CD14-positive monocyte (primary cell): ENCODE measurements around the gene RPA3. TPM values are rescaled to one million over a fixed set of nuclear protein-coding genes. Genes with fewer than 3 reads are reported as not detected.
A peak's percentile ranks its signal among the peaks of the same experiment; 100 is the strongest.

Experiments used
- DNase-seq, 3 donors: peaks; one replicate each; pipeline ENCODE4 v3.0.0-alpha.2; 2011 to 2022
- H2AFZ ChIP-seq: 2 replicates; pipeline ENCODE4 v1.6.0; 2012; ENCODE audit warnings: mild to moderate bottlenecking, low read depth, low read length, inconsistent platforms; ENCODE audit not compliant: insufficient read depth, poor library complexity, severe bottlenecking
- H3K27ac ChIP-seq, 2 donors: 1 replicate in 1 of 2; 2 replicates in 1 of 2; pipeline ENCODE4 v1.5.1; 2012 to 2013; ENCODE audit warnings: low read length in 2 of 2, control low read depth in 1 of 2, inconsistent platforms in 1 of 2, low read depth in 1 of 2, mild to moderate bottlenecking in 1 of 2
- H3K27me3 ChIP-seq, 2 donors: one replicate each; pipeline versions ENCODE4 v1.6.0 to v1.6.1; 2011 to 2013; ENCODE audit warnings: low read length in 2 of 2; ENCODE audit not compliant: control insufficient read depth in 2 of 2, insufficient read depth in 2 of 2
- H3K36me3 ChIP-seq, 2 donors: replicated peaks in 1 of 2; 1 replicate in 1 of 2; 2 replicates in 1 of 2; pipeline versions ENCODE4 v1.5.1 to v1.6.1; 2012 to 2013; ENCODE audit warnings: low read length in 2 of 2, control low read depth in 1 of 2, inconsistent platforms in 1 of 2, mild to moderate bottlenecking in 1 of 2; ENCODE audit not compliant: insufficient read depth in 2 of 2, control insufficient read depth in 1 of 2
- H3K4me1 ChIP-seq, 2 donors: 1 replicate in 1 of 2; 2 replicates in 1 of 2; pipeline versions ENCODE4 v1.5.1 to v1.6.1; 2012 to 2013; ENCODE audit warnings: low read length in 2 of 2, control low read depth in 1 of 2, inconsistent platforms in 1 of 2, mild to moderate bottlenecking in 1 of 2, moderate library complexity in 1 of 2; ENCODE audit not compliant: insufficient read depth in 2 of 2, control insufficient read depth in 1 of 2
- H3K4me2 ChIP-seq: replicated peaks from 2 replicates; pipeline ENCODE3; 2012; ENCODE audit warnings: low read length, moderate library complexity, mild to moderate bottlenecking; ENCODE audit not compliant: poor library complexity, severe bottlenecking; ENCODE audit errors: extremely low read depth
- H3K4me3 ChIP-seq, 3 experiments: fragments of 200-600 bp in 1 of 3; sonication (generic) in 1 of 3; replicated peaks in 1 of 3; 1 replicate in 2 of 3; 2 replicates in 1 of 3; pipeline ENCODE4 v1.5.1; 2011 to 2013; ENCODE audit warnings: low read length in 3 of 3, mild to moderate bottlenecking in 3 of 3, control low read depth in 2 of 3, low read depth in 2 of 3, inconsistent platforms in 1 of 3, moderate library complexity in 1 of 3
- H3K79me2 ChIP-seq: 2 replicates; pipeline ENCODE4 v1.6.0; 2012; ENCODE audit warnings: mild to moderate bottlenecking, control low read depth, inconsistent platforms, low read length, moderate library complexity; ENCODE audit not compliant: insufficient read depth
- H3K9ac ChIP-seq: 2 replicates; pipeline ENCODE4 v1.6.0; 2017; ENCODE audit warnings: low read length, mild to moderate bottlenecking; ENCODE audit not compliant: insufficient read depth, poor library complexity, severe bottlenecking
- H3K9me3 ChIP-seq, 2 donors: replicated peaks in 1 of 2; 1 replicate in 1 of 2; 2 replicates in 1 of 2; pipeline versions ENCODE4 v1.5.1 to v1.6.1; 2012 to 2013; ENCODE audit warnings: low read length in 2 of 2, control low read depth in 1 of 2; ENCODE audit not compliant: control insufficient read depth in 1 of 2, insufficient read depth in 1 of 2
- H4K20me1 ChIP-seq: 2 replicates; pipeline ENCODE4 v1.6.0; 2012; ENCODE audit warnings: mild to moderate bottlenecking, low read length, control low read depth, moderate library complexity; ENCODE audit not compliant: insufficient read depth
- H3K27ac Mint-ChIP-seq, 7 donors: one replicate each; pipeline ENCODE4 v1.8.0; 2020; ENCODE audit warnings: mild to moderate bottlenecking in 7 of 7, mixed read lengths in 7 of 7, moderate library complexity in 6 of 7, inconsistent platforms in 2 of 7
- H3K27me3 Mint-ChIP-seq, 3 donors: one replicate each; pipeline ENCODE4 v1.8.0; 2021 to 2022; ENCODE audit warnings: low read depth in 3 of 3, mild to moderate bottlenecking in 3 of 3, mixed read lengths in 3 of 3, moderate library complexity in 3 of 3, inconsistent platforms in 1 of 3
- H3K36me3 Mint-ChIP-seq, 2 donors: one replicate each; pipeline ENCODE4 v1.8.0; 2020; ENCODE audit warnings: mixed read lengths in 2 of 2, inconsistent platforms in 1 of 2, mild to moderate bottlenecking in 1 of 2
- H3K4me1 Mint-ChIP-seq: one replicate; pipeline ENCODE4 v1.8.0; 2020; ENCODE audit warnings: mild to moderate bottlenecking, mixed read lengths
- H3K4me3 Mint-ChIP-seq, 2 donors: one replicate each; pipeline ENCODE4 v1.8.0; 2020; ENCODE audit warnings: mild to moderate bottlenecking in 2 of 2, mixed read lengths in 2 of 2, moderate library complexity in 1 of 2
- H3K9me3 Mint-ChIP-seq, 7 donors: one replicate each; pipeline ENCODE4 v1.8.0; 2020 to 2022; ENCODE audit warnings: mixed read lengths in 7 of 7, mild to moderate bottlenecking in 6 of 7, moderate library complexity in 6 of 7, inconsistent platforms in 2 of 7
- WGBS: methylation state at CpG from one replicate; pipeline ENCODE4 v1.1.5; 2013; ENCODE audit warnings: missing lambda C conversion rate; ENCODE audit not compliant: insufficient coverage; 5-methylcytosine and 5-hydroxymethylcytosine counted together
- intact Hi-C, 2 donors: fragments of 100-400 bp; cut with micrococcal nuclease; formaldehyde crosslinking; loops; one replicate each; pipeline versions ENCODE4 v1.15.0 to v1.15.1; 2023
- polyA plus RNA-seq, 3 donors: library from polyadenylated mRNA; depleted of rRNA in 1 of 3; unstranded in 2 of 3; stranded (reverse) in 1 of 3; fragments of 300-500 nt in 2 of 3; fragments of >200 nt in 1 of 3; fragmentation: Illumina TruSeq in 2 of 3; gene quantifications; 1 replicate in 2 of 3; 2 replicates in 1 of 3; pipeline ENCODE4 v1.2.3, GENCODE V29; 2012 to 2021
- TF ChIP-seq, protein P1 (sequence below): fragments of 200-600 bp; IDR thresholded peaks from one replicate; pipeline ENCODE4 v1.8.0; 2022; ENCODE audit warnings: antibody characterized with exemption, mild to moderate bottlenecking

Gene RPA3
- polyA plus RNA-seq, 3 donors, result 6.2 to 50.5 (median 44.7) TPM

- no peaks in the 10 kb centered on the region for H3K9me3 ChIP-seq
- Mint-ChIP-seq H3K4me3 (no peak overlapping the region), H3K27me3 (peaks cover 0 to 2% (median 0%) of the 10 kb centered on the region in 3 donors), H3K27ac (peak overlapping the region in 1 of 7 donors; percentile 15), H3K4me1 (peaks cover 11% of the 10 kb centered on the region), H3K9me3 (peaks cover 0 to 1% (median 0%) of the 10 kb centered on the region in 7 donors), H3K36me3 (peaks cover 0 to 9% of the 10 kb centered on the region in 2 donors)
- H3K4me1 ChIP-seq, result no peaks in the 10 kb centered on the region
- TF ChIP-seq, protein P1, sequence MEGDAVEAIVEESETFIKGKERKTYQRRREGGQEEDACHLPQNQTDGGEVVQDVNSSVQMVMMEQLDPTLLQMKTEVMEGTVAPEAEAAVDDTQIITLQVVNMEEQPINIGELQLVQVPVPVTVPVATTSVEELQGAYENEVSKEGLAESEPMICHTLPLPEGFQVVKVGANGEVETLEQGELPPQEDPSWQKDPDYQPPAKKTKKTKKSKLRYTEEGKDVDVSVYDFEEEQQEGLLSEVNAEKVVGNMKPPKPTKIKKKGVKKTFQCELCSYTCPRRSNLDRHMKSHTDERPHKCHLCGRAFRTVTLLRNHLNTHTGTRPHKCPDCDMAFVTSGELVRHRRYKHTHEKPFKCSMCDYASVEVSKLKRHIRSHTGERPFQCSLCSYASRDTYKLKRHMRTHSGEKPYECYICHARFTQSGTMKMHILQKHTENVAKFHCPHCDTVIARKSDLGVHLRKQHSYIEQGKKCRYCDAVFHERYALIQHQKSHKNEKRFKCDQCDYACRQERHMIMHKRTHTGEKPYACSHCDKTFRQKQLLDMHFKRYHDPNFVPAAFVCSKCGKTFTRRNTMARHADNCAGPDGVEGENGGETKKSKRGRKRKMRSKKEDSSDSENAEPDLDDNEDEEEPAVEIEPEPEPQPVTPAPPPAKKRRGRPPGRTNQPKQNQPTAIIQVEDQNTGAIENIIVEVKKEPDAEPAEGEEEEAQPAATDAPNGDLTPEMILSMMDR, result no peak
- H3K79me2 ChIP-seq, result no peaks in the 10 kb centered on the region
- H2AFZ ChIP-seq, result no peak overlapping the region
- intact Hi-C loops, result no loop called here
- H3K9ac ChIP-seq, result no peak overlapping the region
- no peaks in the 10 kb centered on the region for H4K20me1 ChIP-seq
- no peak overlapping the region for H3K4me2 ChIP-seq
- no peak overlapping the region for H3K27ac ChIP-seq
- no peaks in the 10 kb centered on the region for H3K36me3 ChIP-seq
- no peak for DNase-seq
- H3K4me3 ChIP-seq, result no peak overlapping the region
- no peaks in the 10 kb centered on the region for H3K27me3 ChIP-seq
Measured at GRCh38 chr7:7699380-7699779, 19.0 kb downstream of the RPA3 start.

DNA sequence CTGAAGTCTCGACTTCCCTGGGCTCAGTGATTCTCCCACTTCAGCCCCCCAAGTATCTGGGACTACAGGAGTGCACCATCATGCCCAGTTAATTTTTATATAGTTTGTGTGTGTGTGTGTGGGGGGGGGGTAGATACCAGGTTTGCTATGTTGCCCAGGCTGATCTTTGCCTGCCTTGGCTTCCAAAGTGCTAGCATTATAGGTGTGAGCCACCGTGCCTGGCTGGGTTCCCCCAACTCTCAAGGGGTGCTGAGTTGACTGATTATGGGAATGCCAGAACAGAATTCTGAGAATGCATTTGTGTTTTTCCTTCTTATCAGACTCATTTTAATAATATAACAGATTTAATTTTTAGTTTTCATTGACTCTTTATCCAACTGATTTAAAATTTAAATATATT is 19.5 kb downstream of the RPA3 start:
- Histone ChIP-seq H3K4me1 (no peaks in the 10 kb centered on the region), H2AFZ (no peak overlapping the region), H3K36me3 (no peaks in the 10 kb centered on the region), H3K27me3 (no peaks in the 10 kb centered on the region), H3K27ac (no peak overlapping the region), H4K20me1 (no peaks in the 10 kb centered on the region), H3K4me2 (no peak overlapping the region), H3K9ac (no peak overlapping the region), H3K79me2 (no peaks in the 10 kb centered on the region), H3K4me3 (no peak overlapping the region), H3K9me3 (no peaks in the 10 kb centered on the region)
- intact Hi-C loops, result no loop called here
- peaks cover 0 to 2% (median 0%) of the 10 kb centered on the region in 3 donors for H3K27me3 Mint-ChIP-seq
- H3K4me1 Mint-ChIP-seq, result peaks cover 11% of the 10 kb centered on the region
- no peak for DNase-seq
- peak overlapping the region in 1 of 7 donors; percentile 15 for H3K27ac Mint-ChIP-seq
- H3K4me3 Mint-ChIP-seq, result no peak overlapping the region
- H3K9me3 Mint-ChIP-seq, result peaks cover 0 to 1% (median 0%) of the 10 kb centered on the region in 7 donors
- WGBS, result no CpG with 5 or more reads among the region's 2 CpGs
- H3K36me3 Mint-ChIP-seq, result peaks cover 0 to 9% of the 10 kb centered on the region in 2 donors
- TF ChIP-seq, protein P1, result no peak
